ENCODE data around the gene SLC9A3.
A peak's percentile ranks its signal among the peaks of the same experiment; 100 is the strongest.
"Not testable (repeated sequence)": the region's sequence is repeated elsewhere in the genome, so short reads cannot be mapped to it uniquely, and the experiment has no call there.

The SLC9A3 gene

GRCh38 chr5:566636-567309 is 42.5 kb upstream of the SLC9A3 start:
- H3K4me3 ChIP-seq (ENCODE audit: low read length): no peak overlapping the region
- DNase-seq (ENCODE audit: low read depth): no peak
- no peak for TF ChIP-seq CTCF (IDR thresholded peaks at IDR 0.05; ENCODE audit: insufficient read depth, low read depth, low read length, missing control alignments)

- TF ChIP-seq CTCF (IDR thresholded peaks at IDR 0.05; ENCODE audit: insufficient read depth, low read depth, low read length, missing control alignments): no peak
- H3K4me3 ChIP-seq (ENCODE audit: low read length): no peak overlapping the region
- peak; percentile 36 for DNase-seq (ENCODE audit: low read depth)
Measured at GRCh38 chr5:565782-566440, 41.7 kb upstream of the SLC9A3 start.

DNA sequence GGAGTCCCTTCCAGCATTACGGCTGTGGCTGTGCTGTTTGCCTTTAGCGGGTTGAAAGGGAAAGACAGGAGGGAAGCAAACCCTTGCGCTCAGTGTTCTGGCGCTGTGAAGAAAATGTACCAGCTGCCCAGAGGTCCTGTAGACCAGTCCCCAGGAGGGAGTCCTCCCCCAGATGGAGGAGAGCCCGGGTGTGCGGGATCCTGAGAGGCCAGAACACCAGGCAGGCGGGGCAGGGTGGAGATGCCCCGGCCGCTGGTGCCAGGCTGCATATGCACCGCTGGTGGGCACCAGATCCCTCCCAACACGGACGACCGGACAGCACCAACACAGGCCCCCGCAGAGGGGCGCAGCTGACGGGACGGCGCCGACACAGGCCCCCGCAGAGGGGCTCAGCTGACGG is 37.2 kb upstream of the SLC9A3 start:
- TF ChIP-seq CTCF (IDR thresholded peaks at IDR 0.05; ENCODE audit: insufficient read depth, low read depth, low read length, missing control alignments): no peak
- no peak overlapping the region for H3K4me3 ChIP-seq (ENCODE audit: low read length)
- no peak for DNase-seq (ENCODE audit: low read depth)

DNA sequence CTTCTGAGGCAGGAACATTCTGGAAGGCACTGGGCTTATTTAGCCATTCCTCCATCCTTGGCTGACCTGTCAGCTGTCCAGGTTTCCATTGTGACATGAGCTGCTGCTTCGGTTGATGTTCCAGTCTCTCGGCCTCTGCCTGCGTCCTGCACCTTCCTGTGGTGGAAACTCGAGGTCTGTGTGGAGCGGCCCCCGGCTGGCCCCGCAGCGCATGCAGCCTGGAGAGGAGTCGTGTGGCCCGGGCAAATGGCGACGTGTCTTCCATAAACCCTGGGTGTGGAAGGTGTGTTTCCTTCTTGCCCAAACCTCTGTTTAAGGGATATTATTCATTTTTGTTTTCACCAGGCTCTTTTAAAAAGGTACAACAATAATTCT is 36.5 kb upstream of the SLC9A3 start:
- H3K4me3 ChIP-seq (ENCODE audit: low read length): no peak overlapping the region
- no peak for DNase-seq (ENCODE audit: low read depth)
- TF ChIP-seq CTCF (IDR thresholded peaks at IDR 0.05; ENCODE audit: insufficient read depth, low read depth, low read length, missing control alignments): no peak

- no peak for TF ChIP-seq CTCF (IDR thresholded peaks at IDR 0.05; ENCODE audit: insufficient read depth, low read depth, low read length, missing control alignments)
- no peak for DNase-seq (ENCODE audit: low read depth)
- H3K4me3 ChIP-seq (ENCODE audit: low read length): no peak overlapping the region
Measured at GRCh38 chr5:558871-559503, 34.7 kb upstream of the SLC9A3 start.

- H3K4me3 ChIP-seq (ENCODE audit: low read length): no peak overlapping the region
- DNase-seq (ENCODE audit: low read depth): no peak
- no peak for TF ChIP-seq CTCF (IDR thresholded peaks at IDR 0.05; ENCODE audit: insufficient read depth, low read depth, low read length, missing control alignments)
Measured at GRCh38 chr5:558326-558725, 34.1 kb upstream of the SLC9A3 start.

- not testable (repeated sequence) for H3K4me3 ChIP-seq (ENCODE audit: low read length); DNase-seq (ENCODE audit: low read depth)
Measured at GRCh38 chr5:557917-558316, 33.7 kb upstream of the SLC9A3 start.

Measured in epithelial cell of esophagus (primary cell).